Breast epithelium (tissue), 4 donors: ENCODE measurements around the gene LLCFC1. TPM values are rescaled to one million over a fixed set of nuclear protein-coding genes. Genes with fewer than 3 reads are reported as not detected.

Experiments
- DNase-seq, 2 donors: peaks; one replicate each; pipeline ENCODE4 v3.0.0-alpha.2; 2019; ENCODE audit warnings: low spot score in 2 of 2
- H3K27ac ChIP-seq, 2 donors: fragments of 200-600 bp; sonication (generic) in 1 of 2; one replicate each; pipeline ENCODE4 v1.5.1; 2016 to 2019; ENCODE audit warnings: mild to moderate bottlenecking in 1 of 2
- H3K27me3 ChIP-seq, 2 donors: fragments of 200-600 bp; sonication (generic) in 1 of 2; one replicate each; pipeline versions ENCODE4 v1.5.1 to v1.6.0; 2017 to 2019; ENCODE audit warnings: control low read depth in 1 of 2, mild to moderate bottlenecking in 1 of 2
- H3K36me3 ChIP-seq: fragments of 200-600 bp; one replicate; pipeline ENCODE4 v1.5.1; 2019
- H3K4me1 ChIP-seq, 2 donors: fragments of 200-600 bp; sonication (generic); one replicate each; pipeline ENCODE4 v1.5.1; 2016 to 2019; ENCODE audit warnings: control low read depth in 1 of 2
- H3K4me3 ChIP-seq, 3 donors: fragments of 200-600 bp; sonication (generic); 1 replicate in 2 of 3; 2 replicates in 1 of 3; pipeline ENCODE4 v1.5.1; 2016 to 2019; ENCODE audit warnings: mild to moderate bottlenecking in 3 of 3, moderate library complexity in 2 of 3
- H3K9me3 ChIP-seq, 2 donors: fragments of 200-600 bp; sonication (generic) in 1 of 2; one replicate each; pipeline ENCODE4 v1.5.1; 2016 to 2019; ENCODE audit warnings: control low read depth in 1 of 2
- CTCF ChIP-seq, 3 donors: fragments of 450-650 bp; IDR thresholded peaks; one replicate each; pipeline ENCODE4 v1.5.1; 2016 to 2017; ENCODE audit warnings: antibody characterized with exemption in 3 of 3, mild to moderate bottlenecking in 3 of 3, moderate library complexity in 3 of 3
- POLR2A ChIP-seq: fragments of 450-650 bp; IDR thresholded peaks from one replicate; pipeline ENCODE4 v1.6.1; 2016; ENCODE audit warnings: antibody characterized with exemption, mild to moderate bottlenecking, moderate library complexity
- POLR2AphosphoS5 ChIP-seq, 3 donors: sonication (generic); formaldehyde crosslinking; IDR thresholded peaks; one replicate each; pipeline ENCODE4 v1.6.1; 2017; ENCODE audit warnings: antibody characterized with exemption in 3 of 3
- intact Hi-C: fragments of 100-400 bp; cut with DNase I; formaldehyde crosslinking; loops from one replicate; pipeline ENCODE4 v1.15.1; 2023; ENCODE audit warnings: low total_unique reads
- total RNA-seq, 3 donors: library from RNA; depleted of rRNA; stranded (reverse); fragments of >200 nt; gene quantifications; one replicate each; pipeline ENCODE4 v1.1.0, GENCODE V29; 2016

Gene LLCFC1
- total RNA-seq, 3 donors from 2014 or later, result not detected

GRCh38 chr7:142940966-142941535 is 1.8 kb downstream of the LLCFC1 start:
- intact Hi-C loops, result no loop called here
- Histone ChIP-seq H3K27me3 (no peaks in the 10 kb centered on the region), H3K9me3 (no peaks in the 10 kb centered on the region), H3K36me3 (no peaks in the 10 kb centered on the region), H3K4me1 (no peaks in the 10 kb centered on the region), H3K4me3 (no peak overlapping the region), H3K27ac (no peak overlapping the region)
- DNase-seq, result no peak
- TF ChIP-seq POLR2A (no peak), POLR2AphosphoS5 (IDR thresholded peaks at IDR 0.05) (no peak), CTCF (IDR thresholded peaks at IDR 0.05) (no peak)

GRCh38 chr7:142941541-142941940 is 2.3 kb downstream of the LLCFC1 start:
- no peaks in the 10 kb centered on the region for H3K27me3 ChIP-seq
- no peak overlapping the region for H3K4me3 ChIP-seq
- no peaks in the 10 kb centered on the region for H3K4me1 ChIP-seq
- DNase-seq, result no peak
- H3K36me3 ChIP-seq, result no peaks in the 10 kb centered on the region
- intact Hi-C loops, result no loop called here
- H3K9me3 ChIP-seq, result no peaks in the 10 kb centered on the region
- TF ChIP-seq CTCF (IDR thresholded peaks at IDR 0.05) (no peak), POLR2AphosphoS5 (IDR thresholded peaks at IDR 0.05) (no peak), POLR2A (no peak)
- H3K27ac ChIP-seq, result no peak overlapping the region

- Histone ChIP-seq H3K27me3 (no peaks in the 10 kb centered on the region), H3K4me1 (no peaks in the 10 kb centered on the region), H3K4me3 (no peak overlapping the region), H3K9me3 (no peaks in the 10 kb centered on the region), H3K36me3 (no peaks in the 10 kb centered on the region), H3K27ac (no peak overlapping the region)
- TF ChIP-seq POLR2AphosphoS5 (IDR thresholded peaks at IDR 0.05) (no peak), POLR2A (no peak), CTCF (IDR thresholded peaks at IDR 0.05) (no peak)
- intact Hi-C loops, result no loop called here
- DNase-seq, result no peak
These were observed 3.5 kb downstream of the LLCFC1 start for GRCh38 chr7:142942746-142943145.

- TF ChIP-seq POLR2A (no peak), CTCF (IDR thresholded peaks at IDR 0.05) (no peak), POLR2AphosphoS5 (IDR thresholded peaks at IDR 0.05) (no peak)
- DNase-seq, result no peak
- Histone ChIP-seq H3K27me3 (no peaks in the 10 kb centered on the region), H3K4me3 (no peak overlapping the region), H3K9me3 (no peaks in the 10 kb centered on the region), H3K27ac (no peak overlapping the region), H3K4me1 (no peaks in the 10 kb centered on the region), H3K36me3 (no peaks in the 10 kb centered on the region)
- intact Hi-C loops, result no loop called here
These were observed 4.5 kb downstream of the LLCFC1 start for GRCh38 chr7:142943706-142944268.

GRCh38 chr7:142945001-142945400 is 5.7 kb downstream of the LLCFC1 start:
- Histone ChIP-seq H3K27ac (no peak overlapping the region), H3K27me3 (no peaks in the 10 kb centered on the region), H3K9me3 (no peaks in the 10 kb centered on the region), H3K4me1 (no peaks in the 10 kb centered on the region), H3K36me3 (no peaks in the 10 kb centered on the region), H3K4me3 (no peak overlapping the region)
- no peak for DNase-seq
- TF ChIP-seq POLR2AphosphoS5 (IDR thresholded peaks at IDR 0.05), result no peak
- no peak for TF ChIP-seq POLR2A
- no peak for TF ChIP-seq CTCF (IDR thresholded peaks at IDR 0.05)
- intact Hi-C loops, result no loop called here
